PFSK-1 (cell line): ENCODE measurements around the gene LRRC17.

Experiments used
- POLR2AphosphoS5 ChIP-seq: IDR thresholded peaks from 2 replicates; pipeline ENCODE4 v1.6.1; 2012; ENCODE audit warnings: low read depth, mild to moderate bottlenecking, control low read depth, low read length, moderate library complexity
- REST ChIP-seq, 2 experiments: IDR thresholded peaks; 2 replicates each; pipeline versions ENCODE4 v1.6.1 to v1.8.0; 2011 to 2012; ENCODE audit warnings: low read depth in 2 of 2, low read length in 2 of 2, control low read depth in 1 of 2, inconsistent platforms in 1 of 2, mild to moderate bottlenecking in 1 of 2, moderate library complexity in 1 of 2; ENCODE audit not compliant: insufficient read depth in 1 of 2
- SIN3A ChIP-seq: IDR thresholded peaks from 2 replicates; pipeline ENCODE4 v1.6.1; 2012; ENCODE audit warnings: mild to moderate bottlenecking, low read length, moderate library complexity, borderline replicate concordance; ENCODE audit not compliant: insufficient read depth
- TAF1 ChIP-seq: IDR thresholded peaks from 2 replicates; pipeline ENCODE4 v1.6.1; 2012; ENCODE audit warnings: low read length, control low read depth, borderline replicate concordance; ENCODE audit not compliant: insufficient read depth

- TF ChIP-seq POLR2AphosphoS5 (no peak), SIN3A (no peak), REST (IDR thresholded peaks at IDR 0.05; ENCODE audit: insufficient read depth in 1 of 2, low read depth in 2 of 2, low read length in 2 of 2) (no peak), TAF1 (no peak)
Measured at GRCh38 chr7:102935450-102936115, 22.8 kb downstream of the LRRC17 start.
